ENCODE measurements around the gene CCDC3.

Gene CCDC3

GRCh38 chr10:12906051-12906541 is 95.4 kb downstream of the CCDC3 start:
- in situ Hi-C loops (cut with MboI; ENCODE audit: low pct_unique_long_range_greater_than_20kb, low sequenced_read_pairs): no loop called here

GRCh38 chr10:12905067-12905466 is 96.4 kb downstream of the CCDC3 start:
- no peak for DNase-seq
- in situ Hi-C loops (cut with MboI; ENCODE audit: low pct_unique_long_range_greater_than_20kb, low sequenced_read_pairs): no loop called here

More at GRCh38 chr10:12906051-12906541, 95.4 kb downstream of the CCDC3 start:
- no peak for DNase-seq

- DNase-seq: no peak
- in situ Hi-C loops (cut with MboI; ENCODE audit: low pct_unique_long_range_greater_than_20kb, low sequenced_read_pairs): no loop called here
Observed at GRCh38 chr10:12902851-12903358, 98.6 kb downstream of the CCDC3 start.

DNA sequence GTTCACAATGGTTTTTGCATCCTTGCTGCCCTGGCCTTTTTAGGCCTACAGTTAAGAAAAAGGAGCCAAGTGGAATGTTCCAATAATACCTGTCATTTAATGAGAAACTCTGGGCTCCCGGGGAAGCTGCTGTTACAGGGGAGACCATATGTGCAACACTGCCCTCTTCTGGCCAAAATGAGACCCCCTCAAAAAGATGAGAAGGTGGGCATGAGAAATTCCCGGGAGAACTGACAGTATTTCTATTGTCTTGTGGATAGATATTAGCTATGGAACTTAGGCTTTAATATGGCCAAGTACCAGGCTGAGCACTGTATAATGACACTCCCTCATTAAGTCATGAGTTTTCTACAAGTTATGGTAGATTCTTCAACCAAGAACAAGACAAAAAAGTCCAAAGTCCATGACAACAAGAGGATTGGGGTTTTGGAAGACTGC is 99.4 kb downstream of the CCDC3 start:
- DNase-seq: peak; percentile 66
- in situ Hi-C loops (cut with MboI; ENCODE audit: low pct_unique_long_range_greater_than_20kb, low sequenced_read_pairs): no loop called here

DNA sequence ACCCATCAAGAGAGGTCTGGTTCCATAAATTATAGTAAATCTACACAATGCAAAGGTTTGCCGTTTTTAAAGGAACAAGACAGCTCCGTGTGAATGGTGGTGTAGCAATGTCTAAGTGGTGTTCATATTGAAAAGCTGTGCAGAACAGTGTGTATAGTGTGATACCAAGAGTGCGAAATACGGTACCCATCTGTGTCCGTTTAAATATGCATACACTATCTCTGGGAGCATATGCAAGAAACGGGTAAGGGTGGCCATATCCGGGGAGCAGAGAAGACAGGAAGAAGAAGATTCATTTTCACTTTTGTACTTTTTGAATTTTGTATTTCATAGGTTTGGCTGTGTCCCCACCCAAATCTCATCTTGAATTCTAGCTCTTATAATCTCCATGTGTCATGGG is 102.0 kb downstream of the CCDC3 start:
- no peak for DNase-seq
- in situ Hi-C loops (cut with MboI; ENCODE audit: low pct_unique_long_range_greater_than_20kb, low sequenced_read_pairs): no loop called here

GRCh38 chr10:12898271-12898670 is 103.2 kb downstream of the CCDC3 start:
- in situ Hi-C loops (cut with MboI; ENCODE audit: low pct_unique_long_range_greater_than_20kb, low sequenced_read_pairs): no loop called here
- no peak for DNase-seq

- in situ Hi-C loops (cut with MboI; ENCODE audit: low pct_unique_long_range_greater_than_20kb, low sequenced_read_pairs): no loop called here
Observed at GRCh38 chr10:12897278-12897677, 104.2 kb downstream of the CCDC3 start.

GRCh38 chr10:12896251-12896650 is 105.3 kb downstream of the CCDC3 start:
- DNase-seq: no peak
- in situ Hi-C loops (cut with MboI; ENCODE audit: low pct_unique_long_range_greater_than_20kb, low sequenced_read_pairs): no loop called here

More at GRCh38 chr10:12897278-12897677, 104.2 kb downstream of the CCDC3 start:
- DNase-seq: no peak

DNA sequence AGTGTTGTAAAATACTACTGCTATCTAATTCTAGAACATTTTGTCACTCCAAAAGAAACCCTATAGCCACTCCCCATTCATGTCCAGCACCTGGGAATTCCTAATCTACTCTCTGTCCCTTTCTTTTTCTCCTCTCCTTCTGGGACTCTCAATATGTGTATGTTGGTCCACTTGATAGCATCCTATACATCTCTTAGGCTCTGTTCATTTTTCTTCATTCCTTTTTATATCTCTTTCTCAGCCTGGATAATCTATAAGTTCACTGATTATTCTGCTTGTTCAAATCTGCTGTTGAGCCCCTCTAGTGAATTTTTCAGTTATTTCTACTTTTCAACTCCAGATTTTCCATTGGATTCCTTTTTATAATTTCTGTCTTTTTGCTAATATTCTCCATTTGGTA is 108.6 kb downstream of the CCDC3 start:
- no peak for DNase-seq
- in situ Hi-C loops (cut with MboI; ENCODE audit: low pct_unique_long_range_greater_than_20kb, low sequenced_read_pairs): no loop called here

GRCh38 chr10:12890958-12891357 is 110.6 kb downstream of the CCDC3 start:
- no peak for DNase-seq
- in situ Hi-C loops (cut with MboI; ENCODE audit: low pct_unique_long_range_greater_than_20kb, low sequenced_read_pairs): no loop called here

DNA sequence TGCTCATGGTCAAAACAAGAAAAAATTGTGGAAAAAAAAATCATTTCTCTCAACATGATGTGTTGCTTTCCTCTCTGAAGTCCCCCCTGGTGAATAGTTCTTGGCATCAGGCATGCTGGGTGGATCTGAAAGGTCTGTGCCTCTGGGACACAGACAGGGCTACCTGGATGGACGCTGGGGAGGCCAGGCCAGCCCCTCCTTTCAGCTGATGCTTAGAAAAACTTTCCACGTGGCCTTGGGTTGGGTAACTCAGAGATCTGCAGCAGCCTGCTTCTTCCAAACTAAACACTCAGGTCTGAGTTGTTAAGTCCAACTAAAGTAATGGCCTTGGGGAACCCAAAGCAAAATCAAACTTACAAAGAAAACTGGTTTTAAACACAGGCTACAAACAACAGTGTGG is 113.0 kb downstream of the CCDC3 start:
- DNase-seq: no peak
- in situ Hi-C loops (cut with MboI; ENCODE audit: low pct_unique_long_range_greater_than_20kb, low sequenced_read_pairs): no loop called here

DNA sequence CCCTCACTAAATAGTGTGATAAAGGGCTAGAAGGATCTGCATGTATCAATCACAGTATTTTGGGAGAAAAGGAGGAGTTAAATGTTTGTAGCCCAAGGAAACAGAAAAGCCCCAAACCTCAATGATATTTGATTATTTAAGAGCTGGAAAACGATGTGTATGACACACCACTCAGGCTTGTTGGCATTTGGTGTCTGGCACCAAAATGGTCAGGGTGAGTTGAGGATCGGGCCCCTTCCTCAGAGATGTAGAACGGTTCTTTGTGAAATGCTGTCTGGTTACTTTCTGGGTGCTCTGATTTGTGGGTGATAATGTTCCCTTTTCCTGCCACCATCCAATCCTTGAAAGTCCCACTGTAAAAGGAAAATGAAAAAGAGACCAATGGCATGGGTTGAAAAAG is 113.7 kb downstream of the CCDC3 start:
- no peak for DNase-seq
- in situ Hi-C loops (cut with MboI; ENCODE audit: low pct_unique_long_range_greater_than_20kb, low sequenced_read_pairs): no loop called here

DNA sequence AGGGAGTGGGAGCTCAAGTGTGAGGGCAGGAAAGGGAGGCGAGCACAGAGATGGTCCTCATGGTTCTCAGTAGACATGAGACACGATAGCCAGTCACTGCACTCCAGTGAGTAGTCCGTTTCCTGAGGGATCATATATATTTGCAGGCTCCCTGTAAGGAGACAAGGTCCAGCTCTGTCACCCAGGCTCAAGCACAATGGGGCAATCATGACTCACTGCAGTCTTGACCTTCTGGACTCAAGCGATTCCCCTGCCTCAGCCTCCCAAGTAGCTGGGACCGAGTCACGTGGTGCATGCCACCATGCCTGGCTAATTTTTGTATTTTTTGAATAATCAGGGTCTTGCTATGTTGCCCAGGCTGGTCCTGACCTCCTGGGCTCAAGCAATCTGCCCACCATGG is 116.7 kb downstream of the CCDC3 start:
- in situ Hi-C loops (cut with MboI; ENCODE audit: low pct_unique_long_range_greater_than_20kb, low sequenced_read_pairs): no loop called here
- no peak for DNase-seq

DNA sequence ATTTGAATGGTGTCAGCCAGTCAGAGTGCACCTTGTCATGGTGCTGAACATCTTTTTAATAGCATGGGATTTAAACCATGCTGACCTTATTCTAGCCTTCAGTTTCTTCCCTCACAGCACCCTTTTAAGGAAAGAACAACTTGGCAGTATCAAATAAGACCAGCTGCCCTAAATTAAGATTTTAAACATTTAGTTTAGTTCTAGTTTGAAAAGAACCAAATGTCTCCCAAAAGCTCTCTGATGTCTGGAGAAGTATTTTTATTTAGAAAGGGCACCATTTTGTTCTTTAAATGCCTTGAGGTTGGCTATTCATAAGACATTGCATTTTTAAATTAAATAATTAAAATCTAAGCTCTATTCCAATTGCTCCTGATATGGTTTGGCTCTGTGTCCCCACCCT is 121.1 kb downstream of the CCDC3 start:
- in situ Hi-C loops (cut with MboI; ENCODE audit: low pct_unique_long_range_greater_than_20kb, low sequenced_read_pairs): no loop called here
- no peak for DNase-seq

- in situ Hi-C loops (cut with MboI; ENCODE audit: low pct_unique_long_range_greater_than_20kb, low sequenced_read_pairs): no loop called here
- no peak for DNase-seq
Observed at GRCh38 chr10:12877150-12877549, 124.4 kb downstream of the CCDC3 start.

- in situ Hi-C loops (cut with MboI; ENCODE audit: low pct_unique_long_range_greater_than_20kb, low sequenced_read_pairs): no loop called here
- no peak for DNase-seq
Observed at GRCh38 chr10:12876266-12876665, 125.2 kb downstream of the CCDC3 start.

GRCh38 chr10:12875100-12875499 is 126.4 kb downstream of the CCDC3 start:
- no peak for DNase-seq
- in situ Hi-C loops (cut with MboI; ENCODE audit: low pct_unique_long_range_greater_than_20kb, low sequenced_read_pairs): no loop called here

- DNase-seq: no peak
- in situ Hi-C loops (cut with MboI; ENCODE audit: low pct_unique_long_range_greater_than_20kb, low sequenced_read_pairs): no loop called here
Observed at GRCh38 chr10:12874501-12874900, 127.0 kb downstream of the CCDC3 start.

- no peak for DNase-seq
- in situ Hi-C loops (cut with MboI; ENCODE audit: low pct_unique_long_range_greater_than_20kb, low sequenced_read_pairs): no loop called here
Observed at GRCh38 chr10:12873172-12873571, 128.3 kb downstream of the CCDC3 start.

GRCh38 chr10:12872577-12872976 is 128.9 kb downstream of the CCDC3 start:
- in situ Hi-C loops (cut with MboI; ENCODE audit: low pct_unique_long_range_greater_than_20kb, low sequenced_read_pairs): no loop called here

DNA sequence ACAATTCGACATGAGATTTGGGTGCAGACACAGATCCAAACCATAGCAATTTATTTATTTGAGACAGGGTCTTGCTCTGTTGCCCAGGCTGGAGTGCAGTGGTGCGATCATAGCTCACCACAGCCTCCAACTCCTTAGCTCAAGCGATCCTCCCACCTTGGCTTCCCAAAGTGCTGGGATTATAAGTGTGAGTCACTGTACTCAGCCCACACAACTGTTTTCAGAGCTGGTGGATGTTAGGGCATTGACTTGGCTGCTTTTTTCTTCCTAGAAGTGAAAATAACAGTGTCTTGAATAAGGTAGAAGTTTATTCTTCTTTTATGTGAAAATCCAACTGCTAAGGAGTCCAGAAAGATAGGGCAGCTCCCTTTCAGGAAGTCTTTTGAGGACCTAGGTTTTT is 132.1 kb downstream of the CCDC3 start:
- in situ Hi-C loops (cut with MboI; ENCODE audit: low pct_unique_long_range_greater_than_20kb, low sequenced_read_pairs): no loop called here
- no peak for DNase-seq

More at GRCh38 chr10:12872577-12872976, 128.9 kb downstream of the CCDC3 start:
- no peak for DNase-seq

Data from KBM-7 (cell line).